HCT116 (cell line): ENCODE measurements around the gene TSPAN5. TPM values are rescaled to one million over a fixed set of nuclear protein-coding genes. Genes with fewer than 3 reads are reported as not detected.

Source experiments
- ATAC-seq: fragments of 200-7000 bp; cut with Tn5 transposase; 2 replicates; pipeline ENCODE4 v1.9.1; 2020; ENCODE audit warnings: mild to moderate bottlenecking, moderate library complexity
- BruUV-seq: library from RNA; stranded (reverse); fragments of 400-500 nt; replicated peaks from 2 replicates; lab custom pipeline; 2021; lab: Mats Ljungman, UMichigan
- CTCF ChIA-PET: fragments of 300-600 bp; sonication (Branson Sonifier 250); formaldehyde crosslinking; loops from one replicate; lab custom pipeline; 2021; ENCODE audit warnings: antibody characterized with exemption; lab: Charles Lee
- POLR2A ChIA-PET: fragments of 300-600, 350-600 bp; sonication (Branson Sonifier 250); formaldehyde crosslinking; loops from one replicate; lab custom pipeline; 2021; ENCODE audit warnings: antibody characterized with exemption; lab: Charles Lee
- RAD21 ChIA-PET, 2 experiments: fragments of 300-600 bp; sonication (Branson Sonifier 250); formaldehyde crosslinking; loops; one replicate each; lab custom pipeline; 2023; ENCODE audit warnings: low total read pairs in 2 of 2; ENCODE audit not compliant: uncharacterized antibody in 2 of 2, unreplicated experiment in 2 of 2, low non-redundant PET in 1 of 2; lab: Charles Lee
- DNase-seq: peaks from one replicate; pipeline ENCODE4 v3.0.0-alpha.2; 2010; ENCODE audit warnings: low read depth, low spot score
- H2AFZ ChIP-seq: fragments of 200-600 bp; shearing (Covaris generic), sonication (generic); 2 replicates; pipeline ENCODE4 v1.6.1; 2017; ENCODE audit warnings: low read depth, mixed run types, mixed read lengths, antibody characterized with exemption, low read length; ENCODE audit not compliant: poor library complexity, severe bottlenecking
- H3K27ac ChIP-seq: 2 replicates; pipeline ENCODE4 v1.5.1; 2012; ENCODE audit warnings: low read depth, low read length
- H3K27me3 ChIP-seq: fragments of 200-600 bp; sonication (generic); 2 replicates; pipeline ENCODE4 v1.6.1; 2016; ENCODE audit warnings: mixed run types, low read length, mixed read lengths; ENCODE audit not compliant: insufficient read depth
- H3K36me3 ChIP-seq, 2 experiments: fragments of 200-500 bp in 1 of 2; fragments of 200-600 bp in 1 of 2; sonication (Bioruptor generic) in 1 of 2; sonication (generic) in 1 of 2; 2 replicates each; pipeline versions ENCODE4 v1.5.1 to v1.6.1; 2014 to 2016; ENCODE audit warnings: low read length in 2 of 2, inconsistent platforms in 1 of 2, mixed read lengths in 1 of 2, mixed run types in 1 of 2; ENCODE audit not compliant: insufficient read depth in 2 of 2, control insufficient read depth in 1 of 2
- H3K4me1 ChIP-seq, 2 experiments: fragments of 200-600 bp in 1 of 2; sonication (generic) in 1 of 2; 2 replicates each; pipeline versions ENCODE4 v1.5.1 to v1.6.1; 2012 to 2017; ENCODE audit warnings: low read length in 2 of 2, inconsistent platforms in 1 of 2, mild to moderate bottlenecking in 1 of 2, mixed read lengths in 1 of 2, mixed run types in 1 of 2, moderate library complexity in 1 of 2; ENCODE audit not compliant: insufficient read depth in 2 of 2, control insufficient read depth in 1 of 2
- H3K4me2 ChIP-seq: fragments of 200-600 bp; sonication (generic); 2 replicates; pipeline ENCODE4 v1.6.1; 2017; ENCODE audit warnings: mixed run types, low read length, mixed read lengths
- H3K4me3 ChIP-seq, 2 experiments: fragments of 200-600 bp in 1 of 2; sonication (generic) in 1 of 2; replicated peaks in 1 of 2; 2 replicates each; pipeline ENCODE4 v1.5.1; 2011 to 2016; ENCODE audit warnings: low read length in 2 of 2, control low read depth in 1 of 2, low read depth in 1 of 2, mild to moderate bottlenecking in 1 of 2, mixed read lengths in 1 of 2, mixed run types in 1 of 2
- H3K79me2 ChIP-seq: fragments of 200-600 bp; sonication (generic); 2 replicates; pipeline ENCODE4 v1.6.1; 2017; ENCODE audit warnings: mild to moderate bottlenecking, mixed run types, low read length, moderate library complexity, mixed read lengths; ENCODE audit not compliant: insufficient read depth
- H3K9ac ChIP-seq: fragments of 200-600 bp; sonication (generic); 2 replicates; pipeline ENCODE4 v1.6.1; 2016; ENCODE audit warnings: low read length, mixed read lengths
- H3K9me2 ChIP-seq: fragments of 200-600 bp; sonication (generic), shearing (Covaris generic); 2 replicates; pipeline ENCODE4 v1.6.1; 2017; ENCODE audit warnings: mixed run types, mild to moderate bottlenecking, moderate library complexity; ENCODE audit not compliant: insufficient read depth
- H3K9me3 ChIP-seq, 2 experiments: fragments of 200-500 bp in 1 of 2; fragments of 200-600 bp in 1 of 2; sonication (Bioruptor generic) in 1 of 2; sonication (generic) in 1 of 2; 2 replicates each; pipeline ENCODE4 v1.6.1; 2014 to 2017; ENCODE audit warnings: low read length in 2 of 2, mixed read lengths in 2 of 2, inconsistent platforms in 1 of 2, low read depth in 1 of 2, mild to moderate bottlenecking in 1 of 2, mixed run types in 1 of 2, moderate library complexity in 1 of 2; ENCODE audit not compliant: control insufficient read depth in 1 of 2, insufficient read depth in 1 of 2
- H4K20me1 ChIP-seq: fragments of 200-600 bp; sonication (generic), shearing (Covaris generic); 2 replicates; pipeline ENCODE4 v1.6.1; 2017; ENCODE audit warnings: mixed run types, mild to moderate bottlenecking, moderate library complexity; ENCODE audit not compliant: insufficient read depth
- CEBPB ChIP-seq: IDR thresholded peaks from 2 replicates; pipeline ENCODE4 v1.6.1; 2012; ENCODE audit warnings: low read depth
- EGR1 ChIP-seq: IDR thresholded peaks from 2 replicates; pipeline ENCODE4 v1.6.1; 2012; ENCODE audit warnings: low read depth
- ELF1 ChIP-seq: IDR thresholded peaks from 2 replicates; pipeline ENCODE4 v1.6.1; 2012; ENCODE audit warnings: low read depth, borderline replicate concordance
- EZH2 ChIP-seq: fragments of 200-600 bp; sonication (generic); IDR thresholded peaks from 2 replicates; pipeline ENCODE4 v1.6.1; 2017; ENCODE audit warnings: antibody characterized with exemption, mixed run types
- EZH2phosphoT487 ChIP-seq: fragments of 200-600 bp; IDR thresholded peaks from 2 replicates; pipeline ENCODE4 v1.6.1; 2018; ENCODE audit warnings: antibody characterized with exemption, borderline replicate concordance
- FOSL1 ChIP-seq: IDR thresholded peaks from 2 replicates; pipeline ENCODE4 v1.6.1; 2012; ENCODE audit warnings: low read depth
- JUND ChIP-seq: IDR thresholded peaks from 2 replicates; pipeline ENCODE4 v1.6.1; 2012
- MAX ChIP-seq: IDR thresholded peaks from 2 replicates; pipeline ENCODE4 v1.6.1; 2012
- POLR2A ChIP-seq: IDR thresholded peaks from 2 replicates; pipeline ENCODE4 v1.7.0; 2011; ENCODE audit warnings: borderline replicate concordance; ENCODE audit not compliant: insufficient read depth, insufficient read length; ENCODE audit errors: extremely low read depth
- RAD21 ChIP-seq: IDR thresholded peaks from 2 replicates; pipeline ENCODE4 v1.6.1; 2012; ENCODE audit warnings: low read depth, mild to moderate bottlenecking
- TCF7L2 ChIP-seq: IDR thresholded peaks from 2 replicates; pipeline ENCODE4 v1.7.0; 2011; ENCODE audit warnings: borderline replicate concordance, inconsistent platforms; ENCODE audit not compliant: insufficient read depth, insufficient read length; ENCODE audit errors: extremely low read depth
- YY1 ChIP-seq: IDR thresholded peaks from 2 replicates; pipeline ENCODE4 v1.6.1; 2011; ENCODE audit warnings: low read length, low read depth, moderate library complexity, mild to moderate bottlenecking; ENCODE audit not compliant: insufficient replicate concordance; ENCODE audit errors: extremely low read depth
- ZFX ChIP-seq: fragments of 450-650 bp; IDR thresholded peaks from 2 replicates; pipeline ENCODE4 v1.6.1; 2017
- ZNF274 ChIP-seq: fragments of 200-500 bp; sonication (Bioruptor generic); IDR thresholded peaks from 2 replicates; pipeline ENCODE4 v1.6.1; 2014; ENCODE audit warnings: mild to moderate bottlenecking, low read depth, low read length, inconsistent platforms
- intact Hi-C: fragments of 100-400 bp; cut with micrococcal nuclease; formaldehyde crosslinking; loops from 2 replicates; pipeline ENCODE4 v1.10.0; 2022
- total RNA-seq: library from RNA; stranded (reverse); gene quantifications from one replicate; pipeline ENCODE4 v1.2.1, GENCODE V29; 2021; ENCODE audit not compliant: unreplicated experiment
- TF ChIP-seq, protein P1 (sequence below): IDR thresholded peaks from 2 replicates; pipeline ENCODE4 v1.6.1; 2012; ENCODE audit warnings: low read depth
- TF ChIP-seq, protein P2 (sequence below): IDR thresholded peaks from 2 replicates; pipeline ENCODE4 v1.6.1; 2012
- TF ChIP-seq, protein P3 (sequence below): IDR thresholded peaks from 2 replicates; pipeline ENCODE4 v1.6.1; 2011; ENCODE audit warnings: mild to moderate bottlenecking, low read length, moderate library complexity; ENCODE audit not compliant: insufficient replicate concordance; ENCODE audit errors: extremely low read depth

The TSPAN5 gene
- total RNA-seq, 1 experiment from 2014 or later, result 56.8 TPM

DNA sequence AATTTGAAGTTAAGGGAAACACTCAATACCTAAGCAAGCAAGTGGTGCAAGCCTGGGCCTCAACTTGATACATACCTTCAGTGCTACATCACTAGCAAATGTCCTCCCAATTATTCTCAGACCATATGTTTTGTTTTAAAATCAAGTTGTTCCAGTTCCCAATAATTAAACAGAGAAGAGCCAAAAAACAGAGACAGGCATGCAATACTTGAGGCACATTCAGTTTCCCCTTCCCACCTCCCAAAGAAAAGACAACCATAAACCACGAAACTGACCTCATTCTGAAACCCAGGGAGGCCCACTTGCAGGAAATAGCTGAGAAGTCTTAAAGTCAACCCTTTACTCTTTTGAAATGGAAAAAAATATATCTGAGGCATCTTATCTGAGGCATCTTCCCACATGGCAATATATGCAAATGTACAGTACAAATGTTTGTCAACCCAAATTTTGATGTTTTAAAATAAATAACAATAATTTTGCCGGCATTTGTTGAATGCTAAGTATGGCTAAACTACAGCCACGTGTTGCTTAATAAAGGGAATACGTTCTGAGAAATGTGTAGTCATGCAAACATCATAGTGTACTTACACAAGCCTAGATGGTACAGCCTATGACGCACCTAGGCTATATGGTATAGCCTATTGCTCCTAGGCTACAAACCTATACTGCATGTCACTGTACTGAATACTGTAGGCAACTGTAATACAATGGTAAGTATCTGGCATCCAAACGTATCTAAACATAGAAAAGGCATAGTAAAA is 147.5 kb downstream of the TSPAN5 start:
- Histone ChIP-seq H3K4me2 (no peak overlapping the region), H3K9ac (no peak overlapping the region), H3K27me3 (no peaks in the 10 kb centered on the region), H3K9me2 (no peaks in the 10 kb centered on the region), H4K20me1 (no peaks in the 10 kb centered on the region), H3K36me3 (0 out of 4 replicates have a peak, but pooled peaks cover 0 to 3% of the 10 kb centered on the region in 2 experiments), H3K9me3 (no peaks in the 10 kb centered on the region), H2AFZ (no peak overlapping the region), H3K27ac (no peak overlapping the region), H3K79me2 (peaks cover 85% of the 10 kb centered on the region), H3K4me3 (no peak overlapping the region), H3K4me1 (peaks cover 24 to 61% of the 10 kb centered on the region in 2 experiments; a peak in 3 of 4 replicates)
- ChIA-PET CTCF (no interaction called here), RAD21 (no interaction called here), POLR2A (no interaction called here)
- intact Hi-C loops, result loop anchor here (10.0 kb wide), 1 partner anchor 114 kb away; no protein-coding TSS in a partner anchor
- no peak for ATAC-seq
- no TSS peak for BruUV-seq
- DNase-seq, result no peak
- TF ChIP-seq TCF7L2 (no peak), ELF1 (no peak), ZFX (no peak), FOSL1 (no peak), YY1 (no peak), JUND (no peak), EZH2phosphoT487 (no peak), MAX (no peak), EGR1 (no peak), ZNF274 (no peak), CEBPB (no peak), POLR2A (no peak), RAD21 (no peak), EZH2 (no peak)
- TF ChIP-seq, protein P1, sequence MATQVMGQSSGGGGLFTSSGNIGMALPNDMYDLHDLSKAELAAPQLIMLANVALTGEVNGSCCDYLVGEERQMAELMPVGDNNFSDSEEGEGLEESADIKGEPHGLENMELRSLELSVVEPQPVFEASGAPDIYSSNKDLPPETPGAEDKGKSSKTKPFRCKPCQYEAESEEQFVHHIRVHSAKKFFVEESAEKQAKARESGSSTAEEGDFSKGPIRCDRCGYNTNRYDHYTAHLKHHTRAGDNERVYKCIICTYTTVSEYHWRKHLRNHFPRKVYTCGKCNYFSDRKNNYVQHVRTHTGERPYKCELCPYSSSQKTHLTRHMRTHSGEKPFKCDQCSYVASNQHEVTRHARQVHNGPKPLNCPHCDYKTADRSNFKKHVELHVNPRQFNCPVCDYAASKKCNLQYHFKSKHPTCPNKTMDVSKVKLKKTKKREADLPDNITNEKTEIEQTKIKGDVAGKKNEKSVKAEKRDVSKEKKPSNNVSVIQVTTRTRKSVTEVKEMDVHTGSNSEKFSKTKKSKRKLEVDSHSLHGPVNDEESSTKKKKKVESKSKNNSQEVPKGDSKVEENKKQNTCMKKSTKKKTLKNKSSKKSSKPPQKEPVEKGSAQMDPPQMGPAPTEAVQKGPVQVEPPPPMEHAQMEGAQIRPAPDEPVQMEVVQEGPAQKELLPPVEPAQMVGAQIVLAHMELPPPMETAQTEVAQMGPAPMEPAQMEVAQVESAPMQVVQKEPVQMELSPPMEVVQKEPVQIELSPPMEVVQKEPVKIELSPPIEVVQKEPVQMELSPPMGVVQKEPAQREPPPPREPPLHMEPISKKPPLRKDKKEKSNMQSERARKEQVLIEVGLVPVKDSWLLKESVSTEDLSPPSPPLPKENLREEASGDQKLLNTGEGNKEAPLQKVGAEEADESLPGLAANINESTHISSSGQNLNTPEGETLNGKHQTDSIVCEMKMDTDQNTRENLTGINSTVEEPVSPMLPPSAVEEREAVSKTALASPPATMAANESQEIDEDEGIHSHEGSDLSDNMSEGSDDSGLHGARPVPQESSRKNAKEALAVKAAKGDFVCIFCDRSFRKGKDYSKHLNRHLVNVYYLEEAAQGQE, result no peak
- TF ChIP-seq, protein P2, sequence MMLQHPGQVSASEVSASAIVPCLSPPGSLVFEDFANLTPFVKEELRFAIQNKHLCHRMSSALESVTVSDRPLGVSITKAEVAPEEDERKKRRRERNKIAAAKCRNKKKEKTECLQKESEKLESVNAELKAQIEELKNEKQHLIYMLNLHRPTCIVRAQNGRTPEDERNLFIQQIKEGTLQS, result no peak
- TF ChIP-seq, protein P3, sequence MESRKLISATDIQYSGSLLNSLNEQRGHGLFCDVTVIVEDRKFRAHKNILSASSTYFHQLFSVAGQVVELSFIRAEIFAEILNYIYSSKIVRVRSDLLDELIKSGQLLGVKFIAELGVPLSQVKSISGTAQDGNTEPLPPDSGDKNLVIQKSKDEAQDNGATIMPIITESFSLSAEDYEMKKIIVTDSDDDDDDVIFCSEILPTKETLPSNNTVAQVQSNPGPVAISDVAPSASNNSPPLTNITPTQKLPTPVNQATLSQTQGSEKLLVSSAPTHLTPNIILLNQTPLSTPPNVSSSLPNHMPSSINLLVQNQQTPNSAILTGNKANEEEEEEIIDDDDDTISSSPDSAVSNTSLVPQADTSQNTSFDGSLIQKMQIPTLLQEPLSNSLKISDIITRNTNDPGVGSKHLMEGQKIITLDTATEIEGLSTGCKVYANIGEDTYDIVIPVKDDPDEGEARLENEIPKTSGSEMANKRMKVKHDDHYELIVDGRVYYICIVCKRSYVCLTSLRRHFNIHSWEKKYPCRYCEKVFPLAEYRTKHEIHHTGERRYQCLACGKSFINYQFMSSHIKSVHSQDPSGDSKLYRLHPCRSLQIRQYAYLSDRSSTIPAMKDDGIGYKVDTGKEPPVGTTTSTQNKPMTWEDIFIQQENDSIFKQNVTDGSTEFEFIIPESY, result no peak
